Calu3 (cell line): ENCODE data around the gene TMEM131L. TPM values are rescaled to one million over a fixed set of nuclear protein-coding genes. Genes with fewer than 3 reads are reported as not detected.

Experiments used
- BruUV-seq: library from RNA; stranded (reverse); fragments of 400-500 nt; replicated peaks from 2 replicates; lab custom pipeline; 2021; lab: Mats Ljungman, UMichigan
- CTCF ChIA-PET: fragments of 300-600 bp; sonication (Branson Sonifier 250); formaldehyde crosslinking; loops from one replicate; lab custom pipeline; 2022; ENCODE audit warnings: antibody characterized with exemption; lab: Charles Lee
- DNase-seq: peaks from one replicate; pipeline ENCODE4 v3.0.0; 2022
- H3K27ac Mint-ChIP-seq: one replicate; pipeline ENCODE4 v1.8.0; 2022; ENCODE audit warnings: mixed read lengths; ENCODE audit not compliant: unreplicated experiment
- H3K27me3 Mint-ChIP-seq: one replicate; pipeline ENCODE4 v1.8.0; 2022; ENCODE audit warnings: mixed read lengths; ENCODE audit not compliant: unreplicated experiment
- H3K36me3 Mint-ChIP-seq: one replicate; pipeline ENCODE4 v1.8.0; 2022; ENCODE audit warnings: mild to moderate bottlenecking, moderate library complexity, mixed read lengths; ENCODE audit not compliant: insufficient read depth, unreplicated experiment
- H3K4me1 Mint-ChIP-seq: one replicate; pipeline ENCODE4 v1.8.0; 2022; ENCODE audit warnings: mild to moderate bottlenecking, low read depth, mixed read lengths; ENCODE audit not compliant: unreplicated experiment
- H3K4me3 Mint-ChIP-seq: one replicate; pipeline ENCODE4 v1.8.0; 2022; ENCODE audit warnings: mild to moderate bottlenecking, low read depth, moderate library complexity, mixed read lengths; ENCODE audit not compliant: unreplicated experiment
- H3K9me3 Mint-ChIP-seq: one replicate; pipeline ENCODE4 v1.8.0; 2022; ENCODE audit warnings: low read depth, mixed read lengths; ENCODE audit not compliant: unreplicated experiment
- intact Hi-C: fragments of 100-400 bp; cut with micrococcal nuclease; formaldehyde crosslinking; loops from one replicate; pipeline ENCODE4 v1.10.0; 2022; ENCODE audit not compliant: unreplicated experiment
- total RNA-seq: library from RNA; stranded (reverse); gene quantifications from 2 replicates; pipeline ENCODE4 v1.2.3, GENCODE V29; 2022
- TF ChIP-seq, protein P1 (sequence below): fragments of 200-600 bp; IDR thresholded peaks from one replicate; pipeline ENCODE4 v1.8.0; 2022; ENCODE audit warnings: antibody characterized with exemption; ENCODE audit not compliant: unreplicated experiment

Gene TMEM131L
- total RNA-seq, 1 experiment from 2014 or later: 9.4 TPM

DNA sequence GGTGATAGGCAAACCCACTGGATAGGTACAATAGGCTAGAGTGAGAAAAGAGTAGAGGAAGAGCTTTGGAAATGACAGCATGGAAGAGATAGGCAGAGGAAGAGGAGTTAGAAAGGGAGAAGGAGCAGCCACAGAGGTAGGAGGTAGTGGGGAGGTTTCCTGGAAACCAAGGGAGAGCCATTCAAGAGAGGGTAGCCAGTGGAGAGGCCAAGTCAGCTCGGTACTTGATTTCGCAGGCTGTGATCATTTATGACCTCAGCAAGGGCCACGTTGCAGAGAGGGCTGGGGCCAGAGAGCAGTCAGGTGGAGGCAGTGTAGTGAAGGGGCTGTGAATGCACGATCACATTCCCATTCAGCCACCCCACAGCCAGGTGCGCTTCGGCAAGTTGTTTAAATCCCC is 76.0 kb downstream of the TMEM131L start:
- CTCF ChIA-PET: no interaction called here
- Mint-ChIP-seq H3K4me1 (no peaks in the 10 kb centered on the region), H3K4me3 (no peak overlapping the region), H3K9me3 (no peaks in the 10 kb centered on the region), H3K36me3 (no peaks in the 10 kb centered on the region), H3K27ac (no peak overlapping the region), H3K27me3 (no peaks in the 10 kb centered on the region)
- no peak for DNase-seq
- TF ChIP-seq, protein P1, sequence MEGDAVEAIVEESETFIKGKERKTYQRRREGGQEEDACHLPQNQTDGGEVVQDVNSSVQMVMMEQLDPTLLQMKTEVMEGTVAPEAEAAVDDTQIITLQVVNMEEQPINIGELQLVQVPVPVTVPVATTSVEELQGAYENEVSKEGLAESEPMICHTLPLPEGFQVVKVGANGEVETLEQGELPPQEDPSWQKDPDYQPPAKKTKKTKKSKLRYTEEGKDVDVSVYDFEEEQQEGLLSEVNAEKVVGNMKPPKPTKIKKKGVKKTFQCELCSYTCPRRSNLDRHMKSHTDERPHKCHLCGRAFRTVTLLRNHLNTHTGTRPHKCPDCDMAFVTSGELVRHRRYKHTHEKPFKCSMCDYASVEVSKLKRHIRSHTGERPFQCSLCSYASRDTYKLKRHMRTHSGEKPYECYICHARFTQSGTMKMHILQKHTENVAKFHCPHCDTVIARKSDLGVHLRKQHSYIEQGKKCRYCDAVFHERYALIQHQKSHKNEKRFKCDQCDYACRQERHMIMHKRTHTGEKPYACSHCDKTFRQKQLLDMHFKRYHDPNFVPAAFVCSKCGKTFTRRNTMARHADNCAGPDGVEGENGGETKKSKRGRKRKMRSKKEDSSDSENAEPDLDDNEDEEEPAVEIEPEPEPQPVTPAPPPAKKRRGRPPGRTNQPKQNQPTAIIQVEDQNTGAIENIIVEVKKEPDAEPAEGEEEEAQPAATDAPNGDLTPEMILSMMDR: no peak
- no TSS peak for BruUV-seq
- intact Hi-C loops: no loop called here

DNA sequence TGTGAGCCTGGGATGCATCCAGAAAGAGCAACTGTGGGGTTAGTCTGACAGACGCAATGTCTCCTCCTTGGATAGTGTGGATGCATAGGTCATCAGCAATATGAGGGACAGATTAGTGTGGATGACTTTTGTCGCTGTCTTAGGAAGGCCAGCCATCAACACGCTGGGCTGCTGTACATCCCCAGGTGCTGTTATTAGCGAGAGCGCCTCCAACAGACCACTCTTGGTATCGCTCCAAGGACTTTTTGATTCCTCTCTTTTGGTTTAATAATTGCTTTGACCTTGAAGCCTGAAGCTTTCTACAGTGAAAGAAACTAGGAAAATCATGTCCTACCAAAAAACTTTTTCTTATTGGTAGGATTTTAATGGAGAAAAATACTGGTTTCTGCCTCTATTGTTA is 76.7 kb downstream of the TMEM131L start:
- no peak for DNase-seq
- Mint-ChIP-seq H3K27ac (no peak overlapping the region), H3K27me3 (no peaks in the 10 kb centered on the region), H3K4me3 (no peak overlapping the region), H3K36me3 (no peaks in the 10 kb centered on the region), H3K9me3 (no peaks in the 10 kb centered on the region), H3K4me1 (no peaks in the 10 kb centered on the region)
- BruUV-seq: no TSS peak
- CTCF ChIA-PET: no interaction called here
- TF ChIP-seq, protein P1: no peak
- intact Hi-C loops: no loop called here

DNA sequence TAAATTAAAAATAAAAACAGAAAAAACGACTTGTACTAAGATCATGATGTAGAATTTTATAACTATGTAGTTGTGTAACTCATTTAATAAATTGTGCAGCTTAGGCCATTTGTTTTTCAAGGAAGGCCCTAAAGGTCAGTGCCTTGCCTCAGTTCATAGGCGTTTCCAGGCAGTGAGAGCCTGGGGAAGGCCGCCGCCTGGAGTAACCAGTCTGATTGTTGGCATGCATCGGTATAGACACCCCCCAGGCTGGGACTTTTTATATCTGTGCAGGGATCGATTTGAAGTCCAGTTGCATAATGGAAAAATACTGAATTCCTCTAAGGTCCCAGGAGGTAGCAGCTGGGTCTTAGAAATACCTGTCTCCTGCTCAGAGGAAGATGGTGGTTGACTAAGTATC is 77.2 kb downstream of the TMEM131L start:
- H3K9me3 Mint-ChIP-seq: no peaks in the 10 kb centered on the region
- H3K27ac Mint-ChIP-seq: no peak overlapping the region
- no peak for DNase-seq
- TF ChIP-seq, protein P1: no peak
- H3K4me1 Mint-ChIP-seq: no peaks in the 10 kb centered on the region
- CTCF ChIA-PET: no interaction called here
- H3K4me3 Mint-ChIP-seq: no peak overlapping the region
- H3K27me3 Mint-ChIP-seq: no peaks in the 10 kb centered on the region
- intact Hi-C loops: no loop called here
- no peaks in the 10 kb centered on the region for H3K36me3 Mint-ChIP-seq
- BruUV-seq: no TSS peak

DNA sequence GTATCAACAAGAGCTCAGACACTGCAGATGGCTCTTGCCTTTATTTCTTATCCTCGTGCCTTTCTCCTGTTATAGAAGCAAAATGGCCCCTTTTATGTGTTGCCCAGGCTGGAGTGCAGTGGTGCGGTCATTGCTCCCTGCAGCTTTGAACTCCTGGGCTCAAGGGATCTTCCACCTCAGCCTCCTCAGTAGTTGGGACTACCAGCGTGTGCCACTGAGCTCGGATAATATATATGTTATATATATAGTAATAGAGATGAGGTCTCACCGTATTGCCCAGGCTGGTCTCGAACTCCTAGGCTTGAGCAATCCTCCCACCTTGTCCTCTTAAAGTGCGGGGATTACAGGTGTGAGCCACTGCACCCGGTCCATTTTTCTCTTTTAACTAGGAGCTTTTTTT is 79.7 kb downstream of the TMEM131L start:
- DNase-seq: no peak
- no peaks in the 10 kb centered on the region for H3K27me3 Mint-ChIP-seq
- H3K27ac Mint-ChIP-seq: no peak overlapping the region
- no peaks in the 10 kb centered on the region for H3K4me1 Mint-ChIP-seq
- no TSS peak for BruUV-seq
- H3K36me3 Mint-ChIP-seq: no peaks in the 10 kb centered on the region
- intact Hi-C loops: no loop called here
- no peak overlapping the region for H3K4me3 Mint-ChIP-seq
- H3K9me3 Mint-ChIP-seq: no peaks in the 10 kb centered on the region
- CTCF ChIA-PET: no interaction called here
- TF ChIP-seq, protein P1: no peak
